Epidermal melanocyte (primary cell): ENCODE results near the gene TDP1.
"Not testable (repeated sequence)": the region's sequence is repeated elsewhere in the genome, so short reads cannot be mapped to it uniquely, and the experiment has no call there.

ENCODE experiments used
- DNase-seq: peaks from one replicate; pipeline ENCODE4 v3.0.0; 2011; ENCODE audit warnings: low spot score; ENCODE audit not compliant: insufficient read length

The TDP1 gene

GRCh38 chr14:89990218-89990617, 34.5 kb downstream of the TDP1 start:
- DNase-seq = no peak

- no peak for DNase-seq
Observed at GRCh38 chr14:89990623-89991275, 35.0 kb downstream of the TDP1 start.

- DNase-seq = no peak
Observed at GRCh38 chr14:89992273-89992672, 36.5 kb downstream of the TDP1 start.

- DNase-seq = no peak
Observed at GRCh38 chr14:89996963-89997362, 41.2 kb downstream of the TDP1 start.

GRCh38 chr14:90000935-90001334, 45.2 kb downstream of the TDP1 start:
- DNase-seq = no peak

- DNase-seq = no peak
Observed at GRCh38 chr14:90003526-90004307, 48.0 kb downstream of the TDP1 start.

- no peak for DNase-seq
Observed at GRCh38 chr14:90005441-90005840, 49.7 kb downstream of the TDP1 start.

- DNase-seq = no peak
Observed at GRCh38 chr14:90005939-90006530, 50.3 kb downstream of the TDP1 start.

- DNase-seq = no peak
Observed at GRCh38 chr14:90017371-90017770, 61.6 kb downstream of the TDP1 start.

GRCh38 chr14:90019824-90020523, 64.2 kb downstream of the TDP1 start:
- DNase-seq = no peak

- DNase-seq = no peak
Observed at GRCh38 chr14:90023176-90023896, 67.6 kb downstream of the TDP1 start.

GRCh38 chr14:90024910-90025309, 69.2 kb downstream of the TDP1 start:
- DNase-seq = no peak

GRCh38 chr14:90026608-90027007, 70.9 kb downstream of the TDP1 start:
- not testable (repeated sequence) for DNase-seq

- no peak for DNase-seq
Observed at GRCh38 chr14:90027842-90028241, 72.1 kb downstream of the TDP1 start.

- DNase-seq = no peak
Observed at GRCh38 chr14:90034156-90034555, 78.4 kb downstream of the TDP1 start.

- no peak for DNase-seq
Observed at GRCh38 chr14:90034835-90035525, 79.3 kb downstream of the TDP1 start.

GRCh38 chr14:90039253-90040010, 83.7 kb downstream of the TDP1 start:
- no peak for DNase-seq

- DNase-seq = no peak
Observed at GRCh38 chr14:90040411-90040810, 84.7 kb downstream of the TDP1 start.

- no peak for DNase-seq
Observed at GRCh38 chr14:90042496-90043252, 86.9 kb downstream of the TDP1 start.
